ENCODE results near the gene DNAJB9. TPM values are rescaled to one million over a fixed set of nuclear protein-coding genes. Genes with fewer than 3 reads are reported as not detected.

Gene DNAJB9
- polyA plus RNA-seq, 2 of the 4 experiments (the other 2 are of a cell fraction): 14.8 to 16.2 TPM

DNA sequence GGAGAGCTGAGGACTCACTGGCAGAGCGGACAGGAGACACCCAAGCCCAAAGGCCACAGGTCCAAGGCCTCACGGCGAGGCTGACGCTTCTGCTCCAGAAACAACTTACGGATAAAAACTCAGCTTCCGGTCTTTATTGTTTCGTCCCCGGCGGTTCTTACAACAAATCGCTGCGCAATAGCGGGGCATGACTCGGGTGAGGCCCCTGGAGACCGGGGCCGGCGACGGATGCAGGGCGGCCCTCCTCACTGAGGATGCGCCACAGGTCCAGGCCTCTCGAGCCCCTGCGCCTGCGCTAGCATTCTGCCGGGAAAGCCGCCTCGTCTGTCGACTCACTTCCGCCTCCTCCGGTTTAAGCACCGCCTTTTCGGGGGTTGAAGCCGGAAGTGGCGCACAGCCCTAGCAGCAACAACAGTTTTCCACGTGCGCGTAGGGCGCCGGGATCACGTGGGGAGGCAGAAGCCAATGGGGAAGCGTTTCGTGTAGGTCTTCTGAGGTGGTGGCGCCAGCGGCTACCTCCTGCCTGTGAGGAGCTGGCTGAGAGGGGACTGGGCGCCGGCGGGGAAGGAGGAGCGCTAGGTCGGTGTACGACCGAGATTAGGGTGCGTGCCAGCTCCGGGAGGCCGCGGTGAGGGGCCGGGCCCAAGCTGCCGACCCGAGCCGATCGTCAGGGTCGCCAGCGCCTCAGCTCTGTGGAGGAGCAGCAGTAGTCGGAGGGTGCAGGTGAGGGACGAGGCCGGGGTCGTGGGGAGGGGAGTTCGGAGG is at the start of gene DNAJB9, which contains the start of gene THAP5 (continued):
- TF ChIP-seq, protein P1, sequence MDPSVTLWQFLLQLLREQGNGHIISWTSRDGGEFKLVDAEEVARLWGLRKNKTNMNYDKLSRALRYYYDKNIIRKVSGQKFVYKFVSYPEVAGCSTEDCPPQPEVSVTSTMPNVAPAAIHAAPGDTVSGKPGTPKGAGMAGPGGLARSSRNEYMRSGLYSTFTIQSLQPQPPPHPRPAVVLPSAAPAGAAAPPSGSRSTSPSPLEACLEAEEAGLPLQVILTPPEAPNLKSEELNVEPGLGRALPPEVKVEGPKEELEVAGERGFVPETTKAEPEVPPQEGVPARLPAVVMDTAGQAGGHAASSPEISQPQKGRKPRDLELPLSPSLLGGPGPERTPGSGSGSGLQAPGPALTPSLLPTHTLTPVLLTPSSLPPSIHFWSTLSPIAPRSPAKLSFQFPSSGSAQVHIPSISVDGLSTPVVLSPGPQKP (IDR thresholded peaks at IDR 0.05; ENCODE audit: low read depth, low read length): no peak
- TF ChIP-seq POLR2AphosphoS2 (conservative IDR thresholded peaks at IDR 0.05; ENCODE audit: low read length) (no peak), CBX2 (IDR thresholded peaks at IDR 0.05; ENCODE audit: borderline replicate concordance, low read depth) (no peak), JUN (IDR thresholded peaks at IDR 0.05) (peak; percentile 64 to 86; a peak in 4 of 5 replicates), NPAS2 (CRISPR knock-in tag; IDR thresholded peaks at IDR 0.05; ENCODE audit: borderline replicate concordance) (no peak)
- TF ChIP-seq, protein P2, sequence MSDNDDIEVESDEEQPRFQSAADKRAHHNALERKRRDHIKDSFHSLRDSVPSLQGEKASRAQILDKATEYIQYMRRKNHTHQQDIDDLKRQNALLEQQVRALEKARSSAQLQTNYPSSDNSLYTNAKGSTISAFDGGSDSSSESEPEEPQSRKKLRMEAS (IDR thresholded peaks at IDR 0.05): peak; percentile 100

DNA sequence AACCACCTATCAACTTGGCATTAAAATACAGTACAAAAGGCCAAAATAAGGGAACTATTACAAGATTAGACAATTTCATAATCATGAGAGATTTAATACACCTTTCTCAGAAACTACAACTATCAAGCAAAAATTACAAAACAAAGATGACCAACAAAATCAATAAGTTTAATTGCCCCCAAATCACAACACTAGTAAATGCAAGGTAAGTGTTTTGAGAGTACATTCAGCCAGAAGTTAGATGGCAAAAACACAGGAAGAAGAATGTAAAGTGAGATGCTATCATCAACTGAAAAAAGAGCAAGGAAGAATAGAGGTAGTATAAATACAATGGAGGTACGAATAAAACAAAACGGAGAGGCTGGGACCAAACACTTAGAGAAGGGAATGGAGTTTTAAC is 46.9 kb upstream of the DNAJB9 start:
- TF ChIP-seq, protein P2 (IDR thresholded peaks at IDR 0.05): no peak
- TF ChIP-seq MAFK (IDR thresholded peaks at IDR 0.05; ENCODE audit: partially characterized antibody): peak; percentile 30
- TF ChIP-seq, protein P3, sequence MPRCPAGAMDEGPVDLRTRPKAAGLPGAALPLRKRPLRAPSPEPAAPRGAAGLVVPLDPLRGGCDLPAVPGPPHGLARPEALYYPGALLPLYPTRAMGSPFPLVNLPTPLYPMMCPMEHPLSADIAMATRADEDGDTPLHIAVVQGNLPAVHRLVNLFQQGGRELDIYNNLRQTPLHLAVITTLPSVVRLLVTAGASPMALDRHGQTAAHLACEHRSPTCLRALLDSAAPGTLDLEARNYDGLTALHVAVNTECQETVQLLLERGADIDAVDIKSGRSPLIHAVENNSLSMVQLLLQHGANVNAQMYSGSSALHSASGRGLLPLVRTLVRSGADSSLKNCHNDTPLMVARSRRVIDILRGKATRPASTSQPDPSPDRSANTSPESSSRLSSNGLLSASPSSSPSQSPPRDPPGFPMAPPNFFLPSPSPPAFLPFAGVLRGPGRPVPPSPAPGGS (IDR thresholded peaks at IDR 0.05): no peak
- FAIRE-seq: no peak
- CTCF ChIA-PET: no interaction called here

DNA sequence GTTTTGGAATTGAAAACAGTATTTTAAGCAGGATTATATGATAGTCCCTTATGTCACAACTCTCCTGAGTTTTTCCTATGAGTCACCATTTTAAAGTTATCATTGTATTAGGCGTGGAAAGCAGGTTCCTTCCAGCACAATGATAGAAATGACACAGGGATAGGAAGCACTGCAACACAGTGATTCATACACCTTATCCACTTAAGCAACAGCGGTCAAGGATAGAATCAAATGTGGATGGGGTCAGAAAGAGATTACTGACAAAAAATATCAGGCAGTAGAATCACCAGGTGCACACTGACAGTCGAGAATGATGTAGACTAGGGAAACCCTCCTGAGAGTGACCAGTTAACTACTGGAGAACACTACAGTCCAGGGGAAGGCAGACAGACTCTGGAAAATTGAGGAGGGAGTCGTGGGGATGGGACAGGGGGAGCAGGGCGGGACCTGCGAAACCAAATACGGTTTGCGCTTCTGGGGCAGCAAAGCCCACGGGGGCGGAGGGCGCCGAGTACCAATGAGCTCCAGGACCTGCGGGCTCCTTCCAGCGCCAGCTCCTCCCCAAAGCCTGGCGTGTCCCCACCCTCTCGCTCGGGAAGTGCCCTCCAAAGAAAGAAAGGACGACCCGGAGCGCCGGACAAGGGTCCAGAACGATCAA is 44.2 kb upstream of the DNAJB9 start:
- under 1% methylated on average over 22 of the region's 22 CpGs for WGBS (ENCODE audit: missing lambda C conversion rate)
- FAIRE-seq: no peak
- peak overlapping the region; percentile 94 for H3K4me2 ChIP-seq
- POLR2A ChIA-PET: interaction anchor here (0.6 to 2.0 kb wide), 4 partner anchors 8 to 44 kb away, joined by 3 to 18 read pairs (median 4); partner anchors contain the start of genes DNAJB9 and THAP5
- H3K9me3 ChIP-seq: no peaks in the 10 kb centered on the region
- peak; percentile 82 to 89 for ATAC-seq
- H3K4me1 ChIP-seq: peaks cover 10% of the 10 kb centered on the region
- TF ChIP-seq MAFK (IDR thresholded peaks at IDR 0.05; ENCODE audit: partially characterized antibody) (no peak), HOXB13 (CRISPR knock-in tag; IDR thresholded peaks at IDR 0.05; ENCODE audit: low read depth) (no peak), NPAS2 (CRISPR knock-in tag; IDR thresholded peaks at IDR 0.05; ENCODE audit: borderline replicate concordance) (no peak), CEBPB (IDR thresholded peaks at IDR 0.05) (peak in 1 of 2 experiments; percentile 36; a peak in 1 of 4 replicates), JUN (IDR thresholded peaks at IDR 0.05) (no peak), EP300 (IDR thresholded peaks at IDR 0.05) (no peak), PHF8 (IDR thresholded peaks at IDR 0.05; ENCODE audit: borderline replicate concordance, low read depth) (0 out of 2 replicates have a peak, but pooled peaks have one; percentile 90), CBX2 (IDR thresholded peaks at IDR 0.05; ENCODE audit: borderline replicate concordance, low read depth) (no peak), HEYL (CRISPR knock-in tag; IDR thresholded peaks at IDR 0.05) (no peak), FOSL2 (IDR thresholded peaks at IDR 0.05) (peak; percentile 30; the same call in 1 of the 2 replicates), FOSL2 (CRISPR knock-in tag; IDR thresholded peaks at IDR 0.05) (peak; percentile 96), POLR2A (IDR thresholded peaks at IDR 0.05; ENCODE audit: low read length) (no peak), ZNF302 (CRISPR knock-in tag; IDR thresholded peaks at IDR 0.05) (no peak)
- TF ChIP-seq, protein P4, sequence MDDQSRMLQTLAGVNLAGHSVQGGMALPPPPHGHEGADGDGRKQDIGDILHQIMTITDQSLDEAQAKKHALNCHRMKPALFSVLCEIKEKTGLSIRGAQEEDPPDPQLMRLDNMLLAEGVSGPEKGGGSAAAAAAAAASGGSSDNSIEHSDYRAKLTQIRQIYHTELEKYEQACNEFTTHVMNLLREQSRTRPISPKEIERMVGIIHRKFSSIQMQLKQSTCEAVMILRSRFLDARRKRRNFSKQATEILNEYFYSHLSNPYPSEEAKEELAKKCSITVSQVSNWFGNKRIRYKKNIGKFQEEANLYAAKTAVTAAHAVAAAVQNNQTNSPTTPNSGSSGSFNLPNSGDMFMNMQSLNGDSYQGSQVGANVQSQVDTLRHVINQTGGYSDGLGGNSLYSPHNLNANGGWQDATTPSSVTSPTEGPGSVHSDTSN (IDR thresholded peaks at IDR 0.05): no peak
- TF ChIP-seq, protein P5, sequence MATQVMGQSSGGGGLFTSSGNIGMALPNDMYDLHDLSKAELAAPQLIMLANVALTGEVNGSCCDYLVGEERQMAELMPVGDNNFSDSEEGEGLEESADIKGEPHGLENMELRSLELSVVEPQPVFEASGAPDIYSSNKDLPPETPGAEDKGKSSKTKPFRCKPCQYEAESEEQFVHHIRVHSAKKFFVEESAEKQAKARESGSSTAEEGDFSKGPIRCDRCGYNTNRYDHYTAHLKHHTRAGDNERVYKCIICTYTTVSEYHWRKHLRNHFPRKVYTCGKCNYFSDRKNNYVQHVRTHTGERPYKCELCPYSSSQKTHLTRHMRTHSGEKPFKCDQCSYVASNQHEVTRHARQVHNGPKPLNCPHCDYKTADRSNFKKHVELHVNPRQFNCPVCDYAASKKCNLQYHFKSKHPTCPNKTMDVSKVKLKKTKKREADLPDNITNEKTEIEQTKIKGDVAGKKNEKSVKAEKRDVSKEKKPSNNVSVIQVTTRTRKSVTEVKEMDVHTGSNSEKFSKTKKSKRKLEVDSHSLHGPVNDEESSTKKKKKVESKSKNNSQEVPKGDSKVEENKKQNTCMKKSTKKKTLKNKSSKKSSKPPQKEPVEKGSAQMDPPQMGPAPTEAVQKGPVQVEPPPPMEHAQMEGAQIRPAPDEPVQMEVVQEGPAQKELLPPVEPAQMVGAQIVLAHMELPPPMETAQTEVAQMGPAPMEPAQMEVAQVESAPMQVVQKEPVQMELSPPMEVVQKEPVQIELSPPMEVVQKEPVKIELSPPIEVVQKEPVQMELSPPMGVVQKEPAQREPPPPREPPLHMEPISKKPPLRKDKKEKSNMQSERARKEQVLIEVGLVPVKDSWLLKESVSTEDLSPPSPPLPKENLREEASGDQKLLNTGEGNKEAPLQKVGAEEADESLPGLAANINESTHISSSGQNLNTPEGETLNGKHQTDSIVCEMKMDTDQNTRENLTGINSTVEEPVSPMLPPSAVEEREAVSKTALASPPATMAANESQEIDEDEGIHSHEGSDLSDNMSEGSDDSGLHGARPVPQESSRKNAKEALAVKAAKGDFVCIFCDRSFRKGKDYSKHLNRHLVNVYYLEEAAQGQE (IDR thresholded peaks at IDR 0.05): no peak
- peak; percentile 66 to 83 for DNase-seq (ENCODE audit: low read depth in 1 of 2, low spot score in 1 of 2)
- CTCF ChIA-PET: interaction anchor here (0.6 to 2.6 kb wide), 4 partner anchors 10 to 418 kb away, joined by 3 to 12 read pairs (median 3); no protein-coding TSS in a partner anchor
- peak overlapping the region; percentile 72 to 83 for H3K27ac ChIP-seq
- peak overlapping the region; percentile 78 for H3K4me3 ChIP-seq

More for the DNA sequence above, 46.9 kb upstream of the DNAJB9 start:
- POLR2A ChIA-PET: no interaction called here
- WGBS (ENCODE audit: missing lambda C conversion rate): 91% methylated on average over 2 of the region's 2 CpGs
- Histone ChIP-seq H3K4me3 (no peak overlapping the region), H3K4me2 (no peak overlapping the region), H3K9me3 (no peaks in the 10 kb centered on the region), H3K4me1 (peaks cover 10% of the 10 kb centered on the region), H3K27ac (no peak overlapping the region)
- ATAC-seq (no peak), DNase-seq (ENCODE audit: low read depth in 1 of 2, low spot score in 1 of 2) (no peak)
